B cell (primary cell): ENCODE data around the gene UBA5. TPM values are rescaled to one million over a fixed set of nuclear protein-coding genes. Genes with fewer than 3 reads are reported as not detected.

Source experiments
- ATAC-seq: fragments of 200-7000 bp; cut with Tn5 transposase; one replicate; pipeline ENCODE4 v1.10.0; 2021; ENCODE audit warnings: low read depth, mild to moderate bottlenecking, moderate number of reproducible peaks, moderate library complexity
- CTCF ChIA-PET: fragments of 350-600 bp; sonication (Branson Sonifier 250); formaldehyde crosslinking; loops from one replicate; lab custom pipeline; 2021; ENCODE audit warnings: antibody characterized with exemption, inconsistent platforms; lab: Charles Lee
- POLR2A ChIA-PET: fragments of 350-600 bp; sonication (Branson Sonifier 250); formaldehyde crosslinking; loops from one replicate; lab custom pipeline; 2021; ENCODE audit warnings: antibody characterized with exemption; lab: Charles Lee
- DNase-seq: peaks from one replicate; pipeline ENCODE4 v3.0.0; 2013
- H2AFZ ChIP-seq: 2 replicates; pipeline ENCODE4 v1.6.1; 2012; ENCODE audit warnings: mild to moderate bottlenecking, low read depth, low read length; ENCODE audit not compliant: insufficient read depth, poor library complexity, severe bottlenecking
- H3K27ac ChIP-seq, 2 donors: 1 replicate in 1 of 2; 2 replicates in 1 of 2; pipeline ENCODE4 v1.5.1; 2012 to 2013; ENCODE audit warnings: low read length in 2 of 2, mild to moderate bottlenecking in 2 of 2, moderate library complexity in 1 of 2
- H3K27me3 ChIP-seq, 4 experiments: fragments of 200-600 bp in 1 of 4; sonication (generic) in 1 of 4; replicated peaks in 1 of 4; 1 replicate in 2 of 4; 2 replicates in 2 of 4; pipeline versions ENCODE4 v1.6.1 to v1.7.0; 2013 to 2016; ENCODE audit warnings: low read length in 3 of 4, mild to moderate bottlenecking in 2 of 4, mixed read lengths in 1 of 4, moderate library complexity in 1 of 4; ENCODE audit not compliant: insufficient read depth in 4 of 4, control insufficient read depth in 3 of 4; ENCODE audit errors: control extremely low read depth in 1 of 4
- H3K36me3 ChIP-seq, 2 experiments: replicated peaks in 1 of 2; 1 replicate in 1 of 2; 2 replicates in 1 of 2; pipeline versions ENCODE4 v1.6.1 to v1.7.1; 2013; ENCODE audit warnings: low read length in 1 of 2; ENCODE audit not compliant: insufficient read depth in 2 of 2, control insufficient read depth in 1 of 2; ENCODE audit errors: control extremely low read depth in 1 of 2, extremely low read depth in 1 of 2
- H3K4me1 ChIP-seq, 2 donors: fragments of 200-600 bp in 1 of 2; sonication (generic) in 1 of 2; 1 replicate in 1 of 2; 2 replicates in 1 of 2; pipeline versions ENCODE4 v1.5.1 to v1.6.1; 2013 to 2017; ENCODE audit warnings: low read length in 2 of 2; ENCODE audit not compliant: control insufficient read depth in 2 of 2, insufficient read depth in 2 of 2
- H3K4me2 ChIP-seq: replicated peaks from 2 replicates; pipeline ENCODE3; 2012; ENCODE audit warnings: mild to moderate bottlenecking, low read depth, low read length; ENCODE audit not compliant: poor library complexity, severe bottlenecking
- H3K4me3 ChIP-seq, 5 experiments: fragments of 200-600 bp in 1 of 5; sonication (generic) in 1 of 5; 1 replicate in 3 of 5; 2 replicates in 2 of 5; pipeline versions ENCODE4 v1.5.1 to v1.7.0; 2011 to 2016; ENCODE audit warnings: low read length in 4 of 5, mild to moderate bottlenecking in 4 of 5, low read depth in 2 of 5, control low read depth in 1 of 5, moderate library complexity in 1 of 5; ENCODE audit not compliant: insufficient read depth in 1 of 5; ENCODE audit errors: control extremely low read depth in 1 of 5, extremely low read depth in 1 of 5
- H3K79me2 ChIP-seq: fragments of 200-600 bp; sonication (generic); one replicate; pipeline ENCODE4 v1.6.0; 2016; ENCODE audit warnings: low read length; ENCODE audit not compliant: control insufficient read depth, insufficient read depth
- H3K9ac ChIP-seq: fragments of 200-600 bp; sonication (generic); 2 replicates; pipeline ENCODE4 v1.6.1; 2017; ENCODE audit warnings: mild to moderate bottlenecking, low read length, moderate library complexity
- H3K9me3 ChIP-seq, 3 donors: one replicate each; pipeline versions ENCODE4 v1.6.1 to v1.7.1; 2013; ENCODE audit warnings: low read length in 2 of 3; ENCODE audit not compliant: control insufficient read depth in 2 of 3, insufficient read depth in 1 of 3; ENCODE audit errors: control extremely low read depth in 1 of 3
- H4K20me1 ChIP-seq: 2 replicates; pipeline ENCODE4 v1.6.0; 2012; ENCODE audit warnings: mild to moderate bottlenecking, low read length; ENCODE audit not compliant: insufficient read depth, control insufficient read depth, poor library complexity, severe bottlenecking
- H3K27ac Mint-ChIP-seq: one replicate; pipeline ENCODE4 v1.8.0; 2021; ENCODE audit warnings: mixed read lengths
- H3K27me3 Mint-ChIP-seq: one replicate; pipeline ENCODE4 v1.8.0; 2021; ENCODE audit warnings: mixed read lengths
- H3K4me1 Mint-ChIP-seq: one replicate; pipeline ENCODE4 v1.8.0; 2021; ENCODE audit warnings: mixed read lengths
- H3K4me3 Mint-ChIP-seq: one replicate; pipeline ENCODE4 v1.8.0; 2021; ENCODE audit warnings: mixed read lengths
- H3K9me3 Mint-ChIP-seq: one replicate; pipeline ENCODE4 v1.8.0; 2022; ENCODE audit warnings: mixed read lengths; ENCODE audit not compliant: insufficient read depth
- EZH2 ChIP-seq: IDR thresholded peaks from 2 replicates; pipeline ENCODE4 v1.6.1; 2012; ENCODE audit warnings: borderline replicate concordance, low read depth, mild to moderate bottlenecking, moderate library complexity, low read length; ENCODE audit not compliant: insufficient read depth, poor library complexity, severe bottlenecking
- WGBS: methylation state at CpG from one replicate; pipeline ENCODE4 v1.1.5; 2013; ENCODE audit warnings: missing lambda C conversion rate; ENCODE audit not compliant: insufficient coverage; 5-methylcytosine and 5-hydroxymethylcytosine counted together
- intact Hi-C: fragments of 100-400 bp; cut with micrococcal nuclease; formaldehyde crosslinking; loops from one replicate; pipeline ENCODE4 v1.10.0; 2022
- polyA plus RNA-seq: library from polyadenylated mRNA; depleted of rRNA; stranded (reverse); fragments of >200 nt; gene quantifications from 2 replicates; pipeline ENCODE4 v1.2.3, GENCODE V29; 2012
- total RNA-seq, 2 donors: library from RNA; stranded (reverse); fragments of 120-200 nt in 1 of 2; gene quantifications; 1 replicate in 1 of 2; 2 replicates in 1 of 2; pipeline versions ENCODE4 v1.2.3 to v1.2.4, GENCODE V29; 2013 to 2022
- TF ChIP-seq, protein P1 (sequence below): fragments of 200-600 bp; IDR thresholded peaks from one replicate; pipeline ENCODE4 v1.8.0; 2022; ENCODE audit warnings: antibody characterized with exemption, mild to moderate bottlenecking

UBA5 gene
- total and polyA plus RNA-seq, 2 donors (not counting 1 experiment from before 2014, with no cell fraction given), result 17.4 to 41.0 TPM

- Mint-ChIP-seq H3K9me3 (no peaks in the 10 kb centered on the region), H3K27ac (no peak overlapping the region), H3K4me1 (peaks cover 2% of the 10 kb centered on the region), H3K4me3 (no peak overlapping the region), H3K27me3 (no peaks in the 10 kb centered on the region)
- H3K4me1 ChIP-seq, result no peaks in the 10 kb centered on the region
- no peaks in the 10 kb centered on the region for H3K9me3 ChIP-seq
- no peak overlapping the region for H3K4me3 ChIP-seq
- DNase-seq, result no peak
- H2AFZ ChIP-seq, result no peak overlapping the region
- ChIA-PET POLR2A (no interaction called here), CTCF (interaction anchor here (2.2 kb wide), 1 partner anchor 26 kb away, joined by 5 read pairs; no protein-coding TSS in a partner anchor)
- intact Hi-C loops, result no loop called here
- no peak for TF ChIP-seq EZH2
- TF ChIP-seq, protein P1, sequence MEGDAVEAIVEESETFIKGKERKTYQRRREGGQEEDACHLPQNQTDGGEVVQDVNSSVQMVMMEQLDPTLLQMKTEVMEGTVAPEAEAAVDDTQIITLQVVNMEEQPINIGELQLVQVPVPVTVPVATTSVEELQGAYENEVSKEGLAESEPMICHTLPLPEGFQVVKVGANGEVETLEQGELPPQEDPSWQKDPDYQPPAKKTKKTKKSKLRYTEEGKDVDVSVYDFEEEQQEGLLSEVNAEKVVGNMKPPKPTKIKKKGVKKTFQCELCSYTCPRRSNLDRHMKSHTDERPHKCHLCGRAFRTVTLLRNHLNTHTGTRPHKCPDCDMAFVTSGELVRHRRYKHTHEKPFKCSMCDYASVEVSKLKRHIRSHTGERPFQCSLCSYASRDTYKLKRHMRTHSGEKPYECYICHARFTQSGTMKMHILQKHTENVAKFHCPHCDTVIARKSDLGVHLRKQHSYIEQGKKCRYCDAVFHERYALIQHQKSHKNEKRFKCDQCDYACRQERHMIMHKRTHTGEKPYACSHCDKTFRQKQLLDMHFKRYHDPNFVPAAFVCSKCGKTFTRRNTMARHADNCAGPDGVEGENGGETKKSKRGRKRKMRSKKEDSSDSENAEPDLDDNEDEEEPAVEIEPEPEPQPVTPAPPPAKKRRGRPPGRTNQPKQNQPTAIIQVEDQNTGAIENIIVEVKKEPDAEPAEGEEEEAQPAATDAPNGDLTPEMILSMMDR, result no peak
- no peak overlapping the region for H3K4me2 ChIP-seq
- WGBS, result 93% methylated on average over 5 of the region's 5 CpGs
- H3K36me3 ChIP-seq, result peaks cover 9 to 12% of the 10 kb centered on the region in 2 experiments
- no peaks in the 10 kb centered on the region for H3K27me3 ChIP-seq
- no peak overlapping the region for H3K27ac ChIP-seq
- no peaks in the 10 kb centered on the region for H3K79me2 ChIP-seq
- no peak overlapping the region for H3K9ac ChIP-seq
- H4K20me1 ChIP-seq, result no peaks in the 10 kb centered on the region
- ATAC-seq, result no peak
These were observed 9.2 kb downstream of the UBA5 start for GRCh38 chr3:132669256-132669777.

DNA sequence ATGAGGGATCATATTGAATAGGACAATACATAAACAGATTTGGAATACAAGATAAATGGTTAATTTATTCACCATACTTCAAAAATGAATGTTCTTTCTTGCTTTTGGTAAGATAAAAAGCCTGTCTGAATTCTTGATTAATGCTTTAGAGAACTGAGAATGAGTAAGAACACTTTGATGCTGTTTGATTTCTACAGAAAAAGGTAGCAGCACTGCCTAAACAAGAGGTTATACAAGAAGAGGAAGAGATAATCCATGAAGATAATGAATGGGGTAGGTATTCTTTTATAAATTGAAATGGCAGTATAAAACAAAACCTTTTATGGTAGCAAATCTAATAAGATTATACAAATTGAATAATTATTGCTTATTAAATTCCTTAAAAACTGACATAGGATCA lies 15.3 kb downstream of the UBA5 start:
- DNase-seq, result no peak
- H3K27ac ChIP-seq, result no peak overlapping the region
- intact Hi-C loops, result no loop called here
- H3K27me3 ChIP-seq, result no peaks in the 10 kb centered on the region
- no peaks in the 10 kb centered on the region for H3K27me3 Mint-ChIP-seq
- H3K4me2 ChIP-seq, result no peak overlapping the region
- H3K9me3 ChIP-seq, result no peaks in the 10 kb centered on the region
- no peak overlapping the region for H3K4me3 Mint-ChIP-seq
- CTCF ChIA-PET, result no interaction called here
- H3K4me1 Mint-ChIP-seq, result no peaks in the 10 kb centered on the region
- no peak overlapping the region for H3K9ac ChIP-seq
- no peak for ATAC-seq
- no peaks in the 10 kb centered on the region for H4K20me1 ChIP-seq
- POLR2A ChIA-PET, result no interaction called here
- TF ChIP-seq, protein P1, result no peak
- no peak for TF ChIP-seq EZH2
- no peak overlapping the region for H2AFZ ChIP-seq
- no peak overlapping the region for H3K27ac Mint-ChIP-seq
- no peaks in the 10 kb centered on the region for H3K79me2 ChIP-seq
- H3K4me3 ChIP-seq, result no peak overlapping the region
- H3K9me3 Mint-ChIP-seq, result no peaks in the 10 kb centered on the region
- peaks cover 9 to 20% of the 10 kb centered on the region in 2 experiments for H3K36me3 ChIP-seq
- H3K4me1 ChIP-seq, result no peaks in the 10 kb centered on the region
